Keratinocyte (primary cell): Measurements from ENCODE around the gene FEN1.

ENCODE experiments used
- CTCF ChIP-seq, 3 experiments: IDR thresholded peaks in 1 of 3; conservative IDR thresholded peaks in 1 of 3; optimal IDR thresholded peaks in 1 of 3; 2 replicates in 2 of 3; 3 replicates in 1 of 3; pipeline versions ENCODE3 to v1.5.1; 2011; ENCODE audit warnings: low read length in 3 of 3, mild to moderate bottlenecking in 3 of 3, moderate library complexity in 2 of 3, control low read depth in 1 of 3, inconsistent platforms in 1 of 3; ENCODE audit not compliant: insufficient read depth in 2 of 3; ENCODE audit errors: extremely low read depth in 1 of 3
- EZH2 ChIP-seq: IDR thresholded peaks from one replicate; pipeline ENCODE4 v1.6.1; 2012; ENCODE audit warnings: inconsistent platforms, mild to moderate bottlenecking, low read length, moderate library complexity

GRCh38 chr11:61752925-61753521 is 39.7 kb upstream of the FEN1 start:
- TF ChIP-seq CTCF (optimal IDR thresholded peaks at IDR 0.05 in 1 of 3, IDR thresholded peaks at IDR 0.05 in 1 of 3, conservative IDR thresholded peaks at IDR 0.05 in 1 of 3; ENCODE audit: extremely low read depth in 1 of 3, insufficient read depth in 2 of 3, low read length in 3 of 3): no peak
- TF ChIP-seq EZH2: peak; percentile 59
